Measurements from ENCODE around the gene PAGR1.
"Not testable (repeated sequence)": the region's sequence is repeated elsewhere in the genome, so short reads cannot be mapped to it uniquely, and the experiment has no call there.

PAGR1 gene

DNA sequence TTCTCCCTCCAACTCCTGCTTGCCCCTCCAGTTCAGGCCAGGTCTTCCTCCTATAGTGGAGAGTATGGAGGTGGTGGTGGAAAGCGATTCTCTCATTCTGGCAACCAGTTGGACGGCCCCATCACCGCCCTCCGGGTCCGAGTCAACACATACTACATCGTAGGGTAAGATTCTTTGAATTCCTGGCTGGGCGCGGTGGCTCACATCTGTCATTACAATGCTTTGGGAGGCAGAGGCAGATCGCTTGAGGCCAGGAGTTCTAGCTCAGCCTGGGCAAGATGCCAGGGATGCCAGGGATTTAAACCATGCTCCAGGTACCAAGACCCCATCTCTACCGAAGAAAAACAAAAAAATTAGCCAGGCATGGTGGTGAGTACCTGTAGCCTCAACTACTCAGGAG, 36.5 kb upstream of the PAGR1 start:
- TF ChIP-seq TAF1 (IDR thresholded peaks at IDR 0.05; ENCODE audit: low read depth, low read length) (no peak), PAX5 (IDR thresholded peaks at IDR 0.05; ENCODE audit: insufficient read depth, low read length, severe bottlenecking) (no peak), POLR2A (IDR thresholded peaks at IDR 0.05; ENCODE audit: low read depth, low read length) (no peak), SPI1 (IDR thresholded peaks at IDR 0.05; ENCODE audit: low read depth, low read length) (no peak), POU2F2 (IDR thresholded peaks at IDR 0.05; ENCODE audit: low read depth, low read length) (no peak), POLR2AphosphoS5 (IDR thresholded peaks at IDR 0.05; ENCODE audit: low read depth, low read length) (no peak)
- FAIRE-seq: no peak
- no peak for DNase-seq (ENCODE audit: insufficient read length, low spot score)

DNA sequence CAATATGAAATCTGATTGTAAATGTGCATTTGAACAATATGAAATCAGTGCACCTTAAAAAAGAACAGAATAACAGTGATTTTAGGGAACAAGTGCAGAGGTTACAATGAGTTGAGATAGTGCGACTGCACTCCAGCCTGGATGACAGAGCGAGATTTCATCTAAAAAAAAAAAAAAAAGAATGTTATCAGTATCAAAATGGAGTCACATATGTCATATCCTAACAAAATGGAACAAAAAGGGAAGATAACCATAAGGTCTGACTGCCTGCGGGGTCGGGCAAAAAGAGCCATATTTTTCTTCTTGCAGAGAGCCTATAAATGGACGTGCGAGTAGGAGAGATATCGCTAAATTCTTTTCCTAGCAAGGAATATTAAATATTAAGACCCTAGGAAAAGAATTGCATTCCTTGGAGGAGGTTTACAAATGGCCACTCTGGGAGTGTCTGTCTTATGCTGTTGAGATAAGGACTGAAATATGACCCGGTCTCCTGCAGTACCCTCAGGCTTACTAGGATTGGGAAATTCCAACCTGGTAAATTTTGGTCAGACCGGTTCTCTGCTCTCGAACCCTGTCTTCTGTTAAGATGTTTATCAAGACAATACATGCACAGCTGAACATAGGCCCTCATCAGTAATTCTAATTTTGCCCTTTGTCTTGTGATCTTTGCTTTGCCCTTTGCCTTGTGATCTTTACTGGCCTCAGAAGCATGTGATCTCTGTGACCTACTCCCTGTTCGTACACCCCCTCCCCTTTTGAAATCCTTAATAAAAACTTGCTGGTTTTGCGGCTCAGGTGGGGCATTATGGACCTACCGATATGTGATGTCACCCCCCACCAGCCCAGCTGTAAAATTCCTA, 32.6 kb upstream of the PAGR1 start:
- not testable (repeated sequence) for FAIRE-seq; DNase-seq (ENCODE audit: insufficient read length, low spot score)

DNA sequence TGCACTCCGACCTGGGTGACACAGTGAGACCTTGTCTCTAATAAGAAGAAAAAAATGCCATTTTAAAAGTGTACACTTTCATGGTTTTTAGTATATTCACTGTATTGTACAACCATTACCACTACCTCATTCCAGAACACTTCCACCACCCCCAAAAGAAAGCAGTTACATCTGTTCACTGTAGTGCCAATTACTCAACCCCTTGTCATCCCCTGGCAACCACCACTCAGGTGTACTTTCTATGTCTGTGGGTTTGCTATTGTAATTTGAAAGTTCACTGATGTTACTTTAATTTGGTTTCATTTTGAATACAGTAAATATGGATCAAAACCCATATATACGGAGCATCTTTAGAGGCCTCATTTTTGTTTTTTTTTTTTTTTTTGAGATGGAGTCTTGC, 31.8 kb upstream of the PAGR1 start:
- DNase-seq (ENCODE audit: insufficient read length, low spot score) (no peak), FAIRE-seq (no peak)
- TF ChIP-seq SPI1 (IDR thresholded peaks at IDR 0.05; ENCODE audit: low read depth, low read length) (no peak), POLR2A (IDR thresholded peaks at IDR 0.05; ENCODE audit: low read depth, low read length) (no peak), POU2F2 (IDR thresholded peaks at IDR 0.05; ENCODE audit: low read depth, low read length) (no peak), POLR2AphosphoS5 (IDR thresholded peaks at IDR 0.05; ENCODE audit: low read depth, low read length) (no peak), PAX5 (IDR thresholded peaks at IDR 0.05; ENCODE audit: insufficient read depth, low read length, severe bottlenecking) (no peak)

GRCh38 chr16:29784901-29785500, 31.0 kb upstream of the PAGR1 start:
- FAIRE-seq (peak; percentile 84), DNase-seq (ENCODE audit: insufficient read length, low spot score) (peak; percentile 72)

GRCh38 chr16:29787155-29787554, 28.8 kb upstream of the PAGR1 start:
- FAIRE-seq; DNase-seq (ENCODE audit: insufficient read length, low spot score): not testable (repeated sequence)

More at GRCh38 chr16:29784901-29785500, 31.0 kb upstream of the PAGR1 start:
- TF ChIP-seq POLR2A (IDR thresholded peaks at IDR 0.05; ENCODE audit: low read depth, low read length): no peak
- TF ChIP-seq TAF1 (IDR thresholded peaks at IDR 0.05; ENCODE audit: low read depth, low read length): no peak

- DNase-seq (ENCODE audit: insufficient read length, low spot score): no peak
- TF ChIP-seq POLR2AphosphoS5 (IDR thresholded peaks at IDR 0.05; ENCODE audit: low read depth, low read length): no peak
- TF ChIP-seq PAX5 (IDR thresholded peaks at IDR 0.05; ENCODE audit: insufficient read depth, low read length, severe bottlenecking): no peak
- no peak for TF ChIP-seq TAF1 (IDR thresholded peaks at IDR 0.05; ENCODE audit: low read depth, low read length)
- peak; percentile 5 for FAIRE-seq
These were observed 26.2 kb upstream of the PAGR1 start for GRCh38 chr16:29789775-29790182.

GRCh38 chr16:29790183-29790948, 25.6 kb upstream of the PAGR1 start, which contains the start of gene KIF22:
TSS of gene KIF22 (plus strand) at chr16:29790751. CDS start at chr16:29790760, 9 bp downstream.
- no peak for TF ChIP-seq POU2F2 (IDR thresholded peaks at IDR 0.05; ENCODE audit: low read depth, low read length)
- TF ChIP-seq SPI1 (IDR thresholded peaks at IDR 0.05; ENCODE audit: low read depth, low read length): no peak
- TF ChIP-seq PAX5 (IDR thresholded peaks at IDR 0.05; ENCODE audit: insufficient read depth, low read length, severe bottlenecking): no peak
- TF ChIP-seq POLR2A (IDR thresholded peaks at IDR 0.05; ENCODE audit: low read depth, low read length): peak; percentile 76
- TF ChIP-seq POLR2AphosphoS5 (IDR thresholded peaks at IDR 0.05; ENCODE audit: low read depth, low read length): peak; percentile 81
- peak; percentile 57; the same call in 1 of the 2 replicates for TF ChIP-seq TAF1 (IDR thresholded peaks at IDR 0.05; ENCODE audit: low read depth, low read length)
- FAIRE-seq: peak; percentile 93
- DNase-seq (ENCODE audit: insufficient read length, low spot score): peak; percentile 99

DNA sequence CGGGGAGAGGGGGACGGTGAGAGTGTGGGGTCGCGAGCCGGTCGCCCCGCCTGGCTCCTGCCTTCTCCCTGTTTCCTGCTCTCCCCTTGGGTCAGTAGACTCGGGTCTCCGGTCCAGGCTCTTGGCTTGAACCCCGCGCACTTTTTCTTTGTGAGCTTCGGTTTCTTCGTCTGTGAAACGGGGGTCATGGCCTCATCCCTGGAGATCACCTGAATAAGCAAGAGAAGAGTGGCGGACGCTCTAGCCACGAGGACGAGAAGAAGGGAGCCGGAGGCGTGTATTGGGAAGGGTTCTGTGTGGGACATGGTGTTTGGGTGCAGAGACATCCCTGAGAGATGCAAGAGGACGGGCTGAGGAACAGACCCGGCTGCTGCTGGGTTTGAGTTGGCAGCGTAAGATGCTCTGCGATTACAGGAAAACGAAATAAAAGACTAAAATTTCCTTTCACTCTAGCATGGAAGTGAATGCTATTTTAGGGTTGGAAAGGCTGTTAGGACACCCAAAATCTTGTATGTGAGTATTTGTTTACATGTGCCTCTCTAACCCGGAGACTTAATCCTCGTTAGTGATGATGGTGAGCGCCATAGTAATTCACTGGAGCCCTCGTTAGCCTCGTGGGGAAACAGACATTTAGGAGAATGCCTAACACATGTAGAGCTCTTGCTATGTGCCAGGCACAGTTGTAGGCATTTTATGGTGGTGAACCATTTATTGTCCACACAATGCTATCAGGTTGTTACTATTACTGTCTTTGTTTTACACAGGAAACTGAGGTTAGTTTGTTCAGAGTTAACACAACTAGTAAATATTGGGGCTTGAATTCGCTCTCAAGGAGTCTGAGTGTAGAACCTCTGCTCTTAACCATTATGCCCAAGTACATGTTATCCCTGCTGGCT, 24.8 kb upstream of the PAGR1 start:
- DNase-seq (ENCODE audit: insufficient read length, low spot score) (no peak), FAIRE-seq (no peak)
- TF ChIP-seq TAF1 (IDR thresholded peaks at IDR 0.05; ENCODE audit: low read depth, low read length) (no peak), POU2F2 (IDR thresholded peaks at IDR 0.05; ENCODE audit: low read depth, low read length) (no peak), SPI1 (IDR thresholded peaks at IDR 0.05; ENCODE audit: low read depth, low read length) (no peak), POLR2AphosphoS5 (IDR thresholded peaks at IDR 0.05; ENCODE audit: low read depth, low read length) (no peak), POLR2A (IDR thresholded peaks at IDR 0.05; ENCODE audit: low read depth, low read length) (no peak), PAX5 (IDR thresholded peaks at IDR 0.05; ENCODE audit: insufficient read depth, low read length, severe bottlenecking) (no peak)

All from GM12891 (cell line).